ENCODE results near the gene CDK2AP2. TPM values are rescaled to one million over a fixed set of nuclear protein-coding genes. Genes with fewer than 3 reads are reported as not detected.
A peak's percentile ranks its signal among the peaks of the same experiment; 100 is the strongest.

The CDK2AP2 gene
- total RNA-seq, 4 donors from 2014 or later = 16.3 to 40.4 (median 27.8) TPM

DNA sequence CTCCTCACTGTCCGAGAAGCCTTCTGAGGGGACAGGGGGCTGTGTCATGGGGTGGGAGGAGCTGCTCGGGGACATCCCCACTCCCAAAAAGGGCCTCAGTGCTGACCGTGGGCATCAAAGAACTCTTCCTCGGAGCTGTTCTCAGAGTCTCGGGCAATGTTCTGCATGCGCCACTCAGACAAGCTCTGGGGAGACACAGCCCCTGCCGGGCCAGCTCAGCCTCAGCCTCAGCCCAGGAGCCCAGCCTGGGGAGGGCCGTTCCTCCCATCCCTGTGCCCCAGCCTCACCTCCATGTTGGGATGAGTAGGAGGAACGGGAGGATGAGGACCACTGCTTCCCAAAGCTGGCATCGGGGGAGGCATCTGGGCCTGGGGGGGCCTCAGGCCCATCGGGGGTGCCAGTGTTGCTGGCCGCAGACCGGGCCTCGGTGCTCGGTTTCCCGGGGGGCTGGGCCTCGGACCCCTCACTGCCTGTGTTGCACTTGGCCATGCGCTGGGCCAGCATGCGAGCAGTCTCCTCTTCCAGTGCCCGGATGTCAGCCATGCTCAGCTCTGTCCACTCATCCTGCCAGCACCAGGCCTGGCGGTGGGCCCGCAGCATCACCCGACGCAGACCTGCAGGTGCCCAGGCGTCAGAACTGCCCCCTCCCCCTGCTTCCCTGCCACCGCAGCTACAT is 8.0 kb downstream of the CDK2AP2 start:
- WGBS, 2 donors = 87 to 93% methylated on average over 20 to 26 of the region's 26 CpGs
- intact Hi-C loops (cut with DNase I; ENCODE audit: low total_unique reads) = loop anchor here (10.0 kb wide), 1 partner anchor 105 kb away; the partner anchor contains the start of gene RAD9A
- no peak for TF ChIP-seq POLR2A (IDR thresholded peaks at IDR 0.05)
- no peak for TF ChIP-seq CTCF (IDR thresholded peaks at IDR 0.05)
- no peak for DNase-seq (ENCODE audit: low spot score in 2 of 2)
- no peak overlapping the region for H3K4me3 ChIP-seq (ENCODE audit: low read depth, poor library complexity, severe bottlenecking)

- peak in 1 of 2 donors; percentile 80 for DNase-seq (ENCODE audit: low spot score in 2 of 2)
- H3K4me3 ChIP-seq (ENCODE audit: low read depth, poor library complexity, severe bottlenecking) = no peak overlapping the region
- intact Hi-C loops (cut with DNase I; ENCODE audit: low total_unique reads) = no loop called here
- TF ChIP-seq CTCF (IDR thresholded peaks at IDR 0.05) (no peak), POLR2A (IDR thresholded peaks at IDR 0.05) (no peak)
- WGBS, 2 donors = 65 to 89% methylated on average over 19 to 21 of the region's 21 CpGs
Measured at GRCh38 chr11:67498544-67498972, 9.4 kb downstream of the CDK2AP2 start.

GRCh38 chr11:67497656-67498291 is 10.2 kb downstream of the CDK2AP2 start:
- 95 to 97% methylated on average over 16 to 21 of the region's 21 CpGs for WGBS, 2 donors
- TF ChIP-seq POLR2A (IDR thresholded peaks at IDR 0.05) = no peak
- TF ChIP-seq CTCF (IDR thresholded peaks at IDR 0.05) = no peak
- H3K4me3 ChIP-seq (ENCODE audit: low read depth, poor library complexity, severe bottlenecking) = no peak overlapping the region
- intact Hi-C loops (cut with DNase I; ENCODE audit: low total_unique reads) = no loop called here
- no peak for DNase-seq (ENCODE audit: low spot score in 2 of 2)

DNA sequence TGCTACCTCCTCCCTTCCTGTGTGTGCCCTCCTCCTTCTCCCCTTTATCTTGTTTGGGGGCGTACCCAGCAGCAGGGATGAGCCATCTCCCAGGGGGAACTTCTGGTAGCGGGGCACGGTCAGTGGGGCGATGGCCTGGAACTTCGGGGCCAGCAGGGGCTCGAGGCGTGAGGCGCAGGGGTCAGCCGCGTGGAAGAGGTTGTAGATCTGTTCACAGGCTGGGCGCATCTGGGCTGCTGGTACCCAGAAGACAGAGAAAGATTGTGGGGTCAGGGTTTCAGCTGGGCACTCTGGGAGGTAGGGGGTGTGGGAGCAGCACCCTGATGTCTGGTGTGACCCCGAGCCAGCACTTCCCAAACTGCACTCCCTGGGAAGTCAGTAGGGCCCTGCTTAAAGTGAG is 11.8 kb downstream of the CDK2AP2 start:
- no peak for DNase-seq (ENCODE audit: low spot score in 2 of 2)
- TF ChIP-seq CTCF (IDR thresholded peaks at IDR 0.05) (no peak), POLR2A (IDR thresholded peaks at IDR 0.05) (no peak)
- intact Hi-C loops (cut with DNase I; ENCODE audit: low total_unique reads) = no loop called here
- H3K4me3 ChIP-seq (ENCODE audit: low read depth, poor library complexity, severe bottlenecking) = no peak overlapping the region
- WGBS, 2 donors = 89 to 93% methylated on average over 12 of the region's 12 CpGs

DNA sequence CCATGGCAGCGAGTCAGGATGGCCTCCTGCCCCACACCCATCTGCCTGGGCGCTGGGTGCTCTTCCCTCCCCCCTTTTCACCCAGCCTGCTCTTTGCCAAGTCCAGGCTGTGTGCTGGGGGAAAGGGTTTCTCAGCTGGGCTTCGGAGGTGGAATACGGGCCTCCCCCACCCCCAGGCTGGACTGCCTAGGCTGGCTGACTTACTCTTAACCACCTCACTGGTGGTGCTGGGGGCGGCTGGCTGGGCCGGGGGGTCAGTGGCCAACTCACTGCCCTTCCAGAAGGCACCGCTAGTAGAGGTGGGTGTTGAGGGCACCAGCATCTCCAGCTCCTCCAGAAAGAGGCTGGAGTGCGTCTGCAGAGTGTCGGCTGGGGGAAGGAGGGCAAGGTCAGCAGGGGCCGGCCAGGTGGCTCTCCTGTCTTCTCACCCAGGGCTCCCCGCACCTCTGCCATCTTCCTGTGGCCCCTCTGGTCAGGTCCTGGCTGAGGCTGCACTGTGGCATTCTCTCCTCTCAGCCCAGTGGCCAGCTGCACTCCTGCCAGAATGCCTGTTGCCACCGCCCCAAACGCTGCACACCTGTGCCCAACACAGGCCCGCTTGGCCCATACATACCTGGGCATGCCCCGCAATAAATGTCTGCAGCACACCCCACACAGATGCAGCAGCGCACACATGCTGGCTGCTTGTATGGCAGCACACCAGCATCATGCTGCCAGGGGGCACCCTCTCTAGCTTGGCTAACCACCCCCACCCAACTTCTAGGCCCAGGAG is 12.5 kb downstream of the CDK2AP2 start:
- intact Hi-C loops (cut with DNase I; ENCODE audit: low total_unique reads) = no loop called here
- WGBS, 2 donors = 92% methylated on average over 10 to 16 of the region's 16 CpGs
- DNase-seq (ENCODE audit: low spot score in 2 of 2) = peak in 1 of 2 donors; percentile 84
- H3K4me3 ChIP-seq (ENCODE audit: low read depth, poor library complexity, severe bottlenecking) = no peak overlapping the region
- TF ChIP-seq POLR2A (IDR thresholded peaks at IDR 0.05) = no peak
- no peak for TF ChIP-seq CTCF (IDR thresholded peaks at IDR 0.05)
